Measurements from ENCODE around the gene UBE2S. TPM values are rescaled to one million over a fixed set of nuclear protein-coding genes. Genes with fewer than 3 reads are reported as not detected.

The UBE2S gene
- total RNA-seq, 1 experiment from 2014 or later, result 587 TPM

GRCh38 chr19:55360902-55361301 lies 46.7 kb downstream of the UBE2S start:
- POLR2A ChIA-PET (ENCODE audit: low non-redundant PET), result no interaction called here
- TF ChIP-seq EZH2 (IDR thresholded peaks at IDR 0.05; ENCODE audit: borderline replicate concordance, low read depth, low read length, poor library complexity, severe bottlenecking), result no peak
- TF ChIP-seq CTCF (conservative IDR thresholded peaks at IDR 0.05; ENCODE audit: low read depth, low read length), result no peak
- BruUV-seq (replicated peaks), result no TSS peak
- H3K27ac ChIP-seq (ENCODE audit: low read depth, low read length, poor library complexity, severe bottlenecking), result no peak overlapping the region
- no peak overlapping the region for H3K4me3 ChIP-seq (ENCODE audit: low read depth, low read length, poor library complexity, severe bottlenecking)
- intact Hi-C loops (cut with micrococcal nuclease; ENCODE audit: unreplicated experiment), result no loop called here
- peaks cover under 1% of the 10 kb centered on the region for H3K27me3 ChIP-seq (replicated peaks; ENCODE audit: insufficient read depth, low read depth, low read length, poor library complexity)
- no peak for DNase-seq (ENCODE audit: low spot score)
- CTCF ChIA-PET, result no interaction called here
- no peaks in the 10 kb centered on the region for H3K9me3 ChIP-seq (ENCODE audit: low read depth, low read length, poor library complexity, severe bottlenecking)
- no peaks in the 10 kb centered on the region for H3K36me3 ChIP-seq (ENCODE audit: insufficient read depth, low read length, poor library complexity, severe bottlenecking)
- H3K4me1 ChIP-seq (ENCODE audit: insufficient read depth, low read length, poor library complexity, severe bottlenecking), result no peaks in the 10 kb centered on the region

- no peak for TF ChIP-seq CTCF (conservative IDR thresholded peaks at IDR 0.05; ENCODE audit: low read depth, low read length)
- no peak for TF ChIP-seq EZH2 (IDR thresholded peaks at IDR 0.05; ENCODE audit: borderline replicate concordance, low read depth, low read length, poor library complexity, severe bottlenecking)
- intact Hi-C loops (cut with micrococcal nuclease; ENCODE audit: unreplicated experiment), result no loop called here
- H3K4me1 ChIP-seq (ENCODE audit: insufficient read depth, low read length, poor library complexity, severe bottlenecking), result peaks cover 5% of the 10 kb centered on the region
- DNase-seq (ENCODE audit: low spot score), result no peak
- no peak overlapping the region for H3K4me3 ChIP-seq (ENCODE audit: low read depth, low read length, poor library complexity, severe bottlenecking)
- H3K27me3 ChIP-seq (replicated peaks; ENCODE audit: insufficient read depth, low read depth, low read length, poor library complexity), result peaks cover 15% of the 10 kb centered on the region
- no peaks in the 10 kb centered on the region for H3K36me3 ChIP-seq (ENCODE audit: insufficient read depth, low read length, poor library complexity, severe bottlenecking)
- H3K9me3 ChIP-seq (ENCODE audit: low read depth, low read length, poor library complexity, severe bottlenecking), result no peaks in the 10 kb centered on the region
- H3K27ac ChIP-seq (ENCODE audit: low read depth, low read length, poor library complexity, severe bottlenecking), result no peak overlapping the region
- ChIA-PET POLR2A (ENCODE audit: low non-redundant PET) (no interaction called here), CTCF (interaction anchor here (0.6 kb wide), 1 partner anchor 114 kb away, joined by 8 read pairs; no protein-coding TSS in a partner anchor)
- no TSS peak for BruUV-seq (replicated peaks)
These were observed 48.4 kb downstream of the UBE2S start for GRCh38 chr19:55358943-55359908.

GRCh38 chr19:55358493-55358892 lies 49.1 kb downstream of the UBE2S start:
- intact Hi-C loops (cut with micrococcal nuclease; ENCODE audit: unreplicated experiment), result no loop called here
- POLR2A ChIA-PET (ENCODE audit: low non-redundant PET), result no interaction called here

More at GRCh38 chr19:55358493-55358892, 49.1 kb downstream of the UBE2S start:
- no peaks in the 10 kb centered on the region for H3K9me3 ChIP-seq (ENCODE audit: low read depth, low read length, poor library complexity, severe bottlenecking)
- no TSS peak for BruUV-seq (replicated peaks)
- H3K27me3 ChIP-seq (replicated peaks; ENCODE audit: insufficient read depth, low read depth, low read length, poor library complexity), result peaks cover 17% of the 10 kb centered on the region
- no peak overlapping the region for H3K4me3 ChIP-seq (ENCODE audit: low read depth, low read length, poor library complexity, severe bottlenecking)
- no peak for DNase-seq (ENCODE audit: low spot score)
- TF ChIP-seq CTCF (conservative IDR thresholded peaks at IDR 0.05; ENCODE audit: low read depth, low read length), result no peak
- no peak for TF ChIP-seq EZH2 (IDR thresholded peaks at IDR 0.05; ENCODE audit: borderline replicate concordance, low read depth, low read length, poor library complexity, severe bottlenecking)
- H3K36me3 ChIP-seq (ENCODE audit: insufficient read depth, low read length, poor library complexity, severe bottlenecking), result no peaks in the 10 kb centered on the region
- CTCF ChIA-PET, result no interaction called here
- no peak overlapping the region for H3K27ac ChIP-seq (ENCODE audit: low read depth, low read length, poor library complexity, severe bottlenecking)
- H3K4me1 ChIP-seq (ENCODE audit: insufficient read depth, low read length, poor library complexity, severe bottlenecking), result peaks cover 6% of the 10 kb centered on the region

Measured in A673 (cell line).